GM04504 (cell line): ENCODE results near the gene ERN2.

Source experiments
- DNase-seq: peaks from one replicate; pipeline ENCODE4 v3.0.0-alpha.2; 2012; ENCODE audit warnings: low read depth

Gene ERN2

DNA sequence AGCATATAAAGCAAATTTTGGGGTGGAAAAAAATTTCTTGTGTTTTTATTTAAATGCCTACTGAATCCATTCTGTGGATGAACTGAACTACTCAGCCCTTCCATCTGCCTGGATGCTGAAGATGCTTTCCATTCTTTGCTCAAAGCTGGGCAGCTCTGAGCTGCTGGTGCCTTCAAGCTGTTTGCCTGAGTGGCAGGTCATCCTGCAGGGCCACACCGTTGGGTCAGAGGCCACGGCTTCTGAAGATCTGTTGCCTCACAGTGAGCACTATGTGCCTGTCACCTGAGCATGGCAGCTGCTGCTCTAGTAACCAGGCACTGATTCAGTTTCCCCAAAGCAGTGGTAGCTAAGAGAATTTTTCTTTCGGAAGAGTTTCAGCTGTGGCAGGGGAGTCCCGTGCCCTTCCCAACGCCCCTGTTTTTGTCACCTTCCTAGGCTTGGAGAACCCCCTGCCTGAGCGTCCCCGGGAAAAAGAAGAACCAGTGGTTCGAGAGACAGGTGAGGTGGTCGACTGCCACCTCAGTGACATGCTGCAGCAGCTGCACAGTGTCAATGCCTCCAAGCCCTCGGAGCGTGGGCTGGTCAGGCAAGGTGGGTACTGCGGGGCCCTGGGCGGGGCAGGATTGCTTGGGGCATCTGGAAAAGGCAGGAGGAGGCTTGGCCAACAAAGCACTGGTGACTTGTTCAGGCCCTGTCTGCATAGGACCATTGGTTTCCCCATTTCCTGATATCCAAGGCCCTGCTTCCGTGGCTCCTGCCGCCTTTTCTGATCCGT, 25.8 kb downstream of the ERN2 start:
- no peak for DNase-seq

DNA sequence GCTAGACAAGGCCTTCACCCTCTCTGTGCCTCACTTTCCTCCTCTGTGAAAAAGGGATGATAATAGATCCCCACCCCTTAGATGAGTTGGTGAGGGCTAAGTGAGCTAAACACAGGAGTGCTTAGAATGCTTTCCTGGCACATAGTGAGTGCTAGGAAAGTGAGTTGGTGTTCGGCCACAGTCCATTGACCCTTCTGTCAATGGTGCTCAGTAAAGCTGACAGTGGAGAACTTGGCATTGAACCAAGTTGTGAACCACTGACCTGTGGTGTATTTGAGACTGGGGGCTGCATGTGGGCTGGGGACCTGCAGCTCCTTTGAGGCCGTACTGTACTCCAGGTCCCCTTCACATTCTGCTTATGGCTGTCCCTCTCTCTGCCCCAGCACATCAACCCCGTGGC, 29.5 kb downstream of the ERN2 start:
- no peak for DNase-seq

DNA sequence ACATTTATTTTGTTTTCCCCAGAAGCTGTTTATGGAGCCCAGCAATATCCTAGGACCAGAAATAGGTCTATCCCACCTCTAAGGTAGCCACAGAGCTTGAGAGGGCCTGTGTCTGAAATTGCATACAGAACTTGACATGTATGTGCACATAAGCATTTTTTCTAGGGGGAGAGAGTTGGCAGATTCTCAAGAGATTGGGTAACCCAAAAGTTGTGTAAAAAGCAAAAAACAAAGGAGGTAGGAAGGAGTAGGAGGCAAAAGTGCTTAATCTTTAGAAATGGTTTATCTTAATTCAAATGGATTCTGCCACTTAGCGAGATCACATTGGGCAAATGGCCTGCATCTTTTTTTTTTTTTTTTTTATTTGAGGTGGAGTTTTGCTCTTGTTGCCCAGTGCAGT, 30.8 kb downstream of the ERN2 start:
- DNase-seq, result no peak

DNA sequence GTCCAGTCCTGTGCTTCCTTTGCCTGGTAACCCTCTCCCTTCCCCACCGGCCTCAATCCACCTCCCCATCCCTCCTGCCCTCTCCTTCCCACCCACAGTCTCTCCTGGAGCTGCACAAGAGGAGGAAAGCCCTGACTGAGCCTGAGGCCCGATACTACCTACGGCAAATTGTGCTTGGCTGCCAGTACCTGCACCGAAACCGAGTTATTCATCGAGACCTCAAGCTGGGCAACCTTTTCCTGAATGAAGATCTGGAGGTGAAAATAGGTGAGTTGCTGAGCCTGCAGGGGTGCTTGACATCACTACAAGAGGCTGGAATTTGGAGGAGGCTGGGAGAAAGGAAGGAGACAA, 33.1 kb downstream of the ERN2 start:
- no peak for DNase-seq

DNA sequence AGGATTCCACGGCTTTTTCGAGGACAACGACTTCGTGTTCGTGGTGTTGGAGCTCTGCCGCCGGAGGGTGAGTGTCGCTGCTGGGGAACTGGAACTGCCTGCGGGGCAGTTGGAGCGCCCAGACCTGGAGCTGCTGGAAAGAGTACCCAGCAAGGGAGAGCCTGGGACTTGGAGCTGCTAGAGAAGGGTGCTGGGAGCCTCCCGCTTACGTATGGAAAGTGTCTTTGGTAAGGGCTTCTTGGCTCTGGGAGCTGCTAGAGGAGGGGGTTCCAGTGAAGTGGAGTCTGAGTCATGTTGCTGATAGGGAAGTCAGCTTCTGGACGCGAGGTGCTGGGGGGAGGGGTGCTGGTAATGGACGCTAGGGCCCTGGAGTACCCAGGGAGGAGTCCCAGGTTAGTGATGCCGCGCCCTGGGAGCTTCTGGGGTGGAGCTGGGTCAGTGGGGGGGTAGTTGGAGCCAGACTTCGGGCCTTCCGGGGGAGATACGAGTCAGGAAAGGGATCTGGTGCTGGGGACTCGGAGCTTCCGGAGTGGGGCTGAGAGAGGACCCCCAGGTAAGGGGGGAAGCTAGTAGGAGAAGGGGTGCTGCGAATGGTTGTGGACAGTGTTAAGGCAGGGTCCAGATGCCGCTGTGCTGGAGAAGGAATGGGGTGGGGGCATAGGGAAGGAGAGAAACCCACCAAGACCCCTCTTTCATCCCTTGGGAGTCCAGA, 33.6 kb downstream of the ERN2 start:
- no peak for DNase-seq

DNA sequence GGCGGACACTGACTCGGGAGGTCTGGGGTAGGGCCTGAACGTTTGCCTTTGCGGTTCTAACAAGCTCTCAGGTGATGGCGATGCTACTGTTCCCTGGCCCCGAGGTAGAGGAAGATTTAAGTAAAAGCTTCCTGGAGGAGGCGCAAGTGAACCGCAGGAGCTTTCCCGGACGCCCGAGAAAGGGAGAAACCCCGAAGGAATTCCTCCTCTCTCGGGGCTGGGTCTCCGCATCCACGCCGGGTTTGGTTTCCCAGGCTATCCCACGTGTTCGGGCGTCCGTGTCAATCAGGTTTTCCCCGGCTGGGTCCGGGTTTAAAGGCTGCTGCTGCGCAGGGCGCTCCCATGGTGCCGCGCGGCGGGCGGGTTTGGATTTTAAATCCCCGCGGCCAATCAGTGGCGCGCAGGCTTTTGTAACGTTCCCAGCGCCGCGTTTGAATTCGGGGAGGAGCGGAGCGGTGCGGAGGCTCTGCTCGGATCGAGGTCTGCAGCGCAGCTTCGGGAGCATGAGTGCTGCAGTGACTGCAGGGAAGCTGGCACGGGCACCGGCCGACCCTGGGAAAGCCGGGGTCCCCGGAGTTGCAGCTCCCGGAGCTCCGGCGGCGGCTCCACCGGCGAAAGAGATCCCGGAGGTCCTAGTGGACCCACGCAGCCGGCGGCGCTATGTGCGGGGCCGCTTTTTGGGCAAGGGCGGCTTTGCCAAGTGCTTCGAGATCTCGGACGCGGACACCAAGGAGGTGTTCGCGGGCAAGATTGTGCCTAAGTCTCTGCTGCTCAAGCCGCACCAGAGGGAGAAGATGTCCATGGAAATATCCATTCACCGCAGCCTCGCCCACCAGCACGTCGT, 34.4 kb downstream of the ERN2 start, which contains the start of gene PLK1:
TSS of gene PLK1 (plus strand) at position 460 of the 844 bp plus-strand sequence. CDS start at position 504, 44 bp downstream.
- DNase-seq, result peak; percentile 58

DNA sequence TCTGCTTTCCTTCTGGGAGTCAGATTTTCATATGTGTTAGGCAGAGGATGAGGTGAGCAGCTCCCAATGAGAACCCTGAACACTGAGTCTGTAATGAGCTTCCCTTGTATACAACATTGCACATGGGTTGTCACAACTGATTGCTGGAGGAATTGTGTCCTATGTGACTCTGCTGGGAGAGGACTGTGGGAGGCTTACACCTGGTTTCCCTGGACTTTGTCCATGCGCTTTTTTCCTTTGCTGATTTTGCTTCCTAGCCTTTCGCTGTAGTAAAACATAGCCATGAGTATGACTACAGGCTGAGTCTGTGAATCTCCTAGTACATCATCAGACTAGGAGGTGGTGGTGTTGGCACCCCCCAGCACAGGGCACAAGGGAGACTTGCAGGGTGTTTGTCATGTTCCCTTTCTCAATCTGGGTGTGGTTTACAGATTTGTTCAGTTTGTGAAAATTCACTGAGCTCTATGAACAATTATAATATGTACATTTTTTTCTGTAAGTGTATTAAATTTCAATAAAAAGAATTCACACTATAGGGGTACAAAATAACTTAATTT, 36.0 kb downstream of the ERN2 start:
- DNase-seq, result no peak

DNA sequence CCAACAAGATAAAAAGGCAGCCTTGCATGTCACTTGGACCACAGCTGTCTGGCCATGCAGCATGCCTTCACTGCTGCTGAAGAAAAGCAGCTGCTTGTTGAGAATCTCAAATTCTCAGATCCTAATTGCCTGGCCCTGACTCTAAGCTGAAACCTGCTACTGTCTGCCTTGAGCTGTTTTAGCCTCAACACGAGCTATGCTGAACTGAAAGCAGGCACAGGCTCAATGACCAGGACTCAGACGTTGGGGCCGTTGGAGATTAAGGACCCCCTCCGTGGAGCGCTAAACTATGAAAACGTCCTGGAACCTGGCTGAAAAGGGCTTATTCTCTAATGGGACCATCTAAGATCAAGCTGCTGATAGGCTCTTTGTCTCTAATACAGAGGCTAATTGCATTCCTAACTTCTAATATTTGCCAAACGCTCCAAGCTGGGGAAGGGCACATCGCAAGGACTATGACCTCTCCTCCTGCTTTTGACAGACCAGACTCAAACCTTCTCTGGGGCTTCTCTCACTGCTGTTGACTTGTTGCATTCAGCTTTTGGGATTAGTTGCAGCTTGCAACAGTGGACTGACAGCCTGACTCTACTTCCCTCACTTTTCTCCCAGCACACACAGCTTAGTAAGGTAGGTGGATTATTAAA, 38.9 kb downstream of the ERN2 start:
- no peak for DNase-seq

DNA sequence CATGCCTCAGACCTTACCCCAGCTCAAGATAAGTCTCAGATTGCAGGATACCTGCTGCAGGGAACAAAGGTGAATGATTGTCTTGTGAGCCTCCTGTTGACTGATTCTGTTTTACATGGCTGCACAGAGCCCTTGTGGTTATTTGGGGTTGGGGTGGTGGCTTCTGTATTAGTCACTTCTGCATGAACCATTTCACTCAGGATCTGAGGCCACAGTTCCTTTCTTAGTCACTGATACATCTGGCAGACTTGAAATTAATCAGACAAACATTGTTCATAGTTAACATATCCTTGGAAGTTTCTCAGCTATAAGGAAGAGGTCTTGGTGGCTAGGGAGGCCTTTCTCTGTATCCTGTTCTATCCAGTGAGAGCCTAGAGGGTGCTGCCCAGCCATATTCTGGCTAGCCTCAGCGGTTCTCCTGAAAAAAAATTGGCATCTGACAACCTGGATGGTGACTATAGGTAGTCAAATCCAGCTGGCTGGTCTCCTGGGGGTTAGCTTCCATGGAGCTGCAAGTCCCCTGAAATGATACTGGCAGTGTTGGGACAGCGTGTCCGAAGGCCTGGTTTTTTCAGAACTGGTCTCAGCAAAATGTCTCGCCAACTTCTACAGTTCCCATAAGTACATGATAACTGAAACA, 42.8 kb downstream of the ERN2 start:
- peak; percentile 72 for DNase-seq

DNA sequence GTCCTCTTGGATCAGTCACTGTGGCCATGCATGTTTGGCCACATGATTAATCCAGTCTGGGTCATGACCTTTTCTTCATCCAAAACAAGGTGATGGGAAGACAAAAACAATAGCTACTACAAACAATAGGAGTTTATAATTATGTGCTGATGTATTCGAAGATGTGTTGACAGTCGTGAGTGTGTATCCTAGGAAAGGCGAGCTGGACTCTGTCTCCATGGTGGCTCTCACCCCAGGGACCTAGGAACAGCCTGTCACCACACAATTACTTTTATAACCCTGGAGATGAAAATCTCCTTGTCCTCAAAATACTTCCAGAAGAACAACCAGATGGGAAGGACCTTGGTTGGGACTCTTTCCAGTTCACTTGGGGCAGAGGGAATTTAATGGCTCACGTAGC, 44.1 kb downstream of the ERN2 start:
- no peak for DNase-seq

DNA sequence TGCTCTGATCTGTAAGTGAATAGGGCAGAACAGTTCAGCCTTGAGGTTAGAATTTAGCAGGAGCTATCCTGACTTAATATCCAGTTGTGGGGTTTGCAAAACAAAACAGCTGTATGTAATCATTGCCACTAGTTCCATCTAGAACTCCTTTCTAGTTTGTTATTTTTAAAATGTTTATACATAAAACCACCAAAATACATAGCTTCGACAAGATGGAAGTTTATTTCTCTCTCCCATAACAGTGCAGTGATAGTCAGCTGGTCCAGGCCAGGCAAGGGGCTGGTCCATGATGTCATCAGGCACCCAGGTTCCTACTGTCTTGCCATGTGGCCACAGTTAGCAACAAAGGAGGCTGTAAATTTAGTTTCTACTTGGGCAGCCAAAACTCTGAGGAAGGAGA, 44.8 kb downstream of the ERN2 start:
- DNase-seq, result no peak

DNA sequence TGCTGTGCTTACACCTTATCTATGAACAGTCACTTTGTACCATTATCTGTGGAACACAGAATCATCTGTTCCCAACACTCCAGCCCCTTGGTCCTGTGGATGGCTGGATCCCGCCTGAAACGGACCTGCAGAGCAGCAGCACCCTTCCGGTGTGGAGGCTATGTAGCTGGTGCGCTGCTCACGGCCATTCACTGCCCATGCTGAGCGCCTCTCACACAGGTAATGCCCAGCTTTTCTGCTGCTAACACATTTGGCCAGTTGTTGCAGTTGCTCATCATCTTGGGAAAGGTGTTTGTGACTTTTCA, 45.7 kb downstream of the ERN2 start:
- DNase-seq, result no peak

DNA sequence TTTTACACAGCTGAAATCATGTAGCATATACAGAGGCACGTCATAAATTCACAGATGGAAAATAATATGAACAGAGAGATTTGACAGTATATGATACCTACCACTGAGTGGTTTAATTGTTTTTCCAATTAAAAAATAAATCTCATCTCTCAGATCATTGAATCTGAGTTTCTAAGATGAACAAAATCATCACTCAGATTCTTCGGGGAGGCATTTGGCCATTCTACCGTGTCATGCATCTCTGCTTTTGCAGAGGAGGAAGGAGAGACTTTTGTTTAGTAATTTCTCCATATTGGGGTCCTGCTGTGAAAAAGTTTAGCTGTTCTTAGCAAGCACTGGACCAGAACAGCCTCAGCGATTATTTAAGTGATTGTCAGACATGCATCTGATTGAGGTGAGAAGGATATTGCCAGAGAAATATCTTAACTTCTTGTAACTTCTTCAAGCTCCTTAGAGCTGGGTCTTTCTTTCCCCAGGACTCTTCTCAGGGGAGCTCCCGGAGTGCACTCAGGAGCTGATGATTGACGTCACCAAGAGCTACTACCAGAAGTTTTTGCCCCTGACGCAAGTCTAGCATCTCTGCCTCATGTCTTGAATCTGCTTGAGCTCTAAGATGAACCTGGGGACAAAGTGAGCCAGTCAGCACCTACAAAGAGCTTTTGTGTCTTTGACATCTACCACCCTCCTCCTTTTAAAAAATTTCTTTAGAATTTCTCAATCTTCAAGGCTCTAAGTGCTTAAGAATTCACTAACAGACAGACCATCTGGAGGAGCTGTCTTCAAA, 46.3 kb downstream of the ERN2 start:
- DNase-seq, result no peak

DNA sequence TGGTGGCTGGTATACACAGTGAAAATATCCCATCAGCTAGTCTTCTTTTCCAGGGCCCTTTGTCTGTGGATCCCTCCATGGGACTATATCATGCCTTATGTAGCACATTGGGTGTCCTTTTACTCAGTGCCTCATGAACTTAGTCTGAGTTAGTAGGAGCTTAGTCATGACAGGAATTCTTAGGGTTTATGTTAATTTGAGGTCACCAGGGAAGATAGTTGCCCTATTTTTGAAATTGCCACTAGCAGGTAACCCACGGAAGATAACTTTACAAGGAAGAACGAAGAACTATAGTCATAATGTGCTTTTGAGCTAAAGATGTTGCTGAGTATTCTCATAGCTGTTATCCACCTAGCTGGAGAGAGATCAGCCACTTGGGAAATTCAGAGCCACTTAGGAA, 49.1 kb downstream of the ERN2 start:
- no peak for DNase-seq

DNA sequence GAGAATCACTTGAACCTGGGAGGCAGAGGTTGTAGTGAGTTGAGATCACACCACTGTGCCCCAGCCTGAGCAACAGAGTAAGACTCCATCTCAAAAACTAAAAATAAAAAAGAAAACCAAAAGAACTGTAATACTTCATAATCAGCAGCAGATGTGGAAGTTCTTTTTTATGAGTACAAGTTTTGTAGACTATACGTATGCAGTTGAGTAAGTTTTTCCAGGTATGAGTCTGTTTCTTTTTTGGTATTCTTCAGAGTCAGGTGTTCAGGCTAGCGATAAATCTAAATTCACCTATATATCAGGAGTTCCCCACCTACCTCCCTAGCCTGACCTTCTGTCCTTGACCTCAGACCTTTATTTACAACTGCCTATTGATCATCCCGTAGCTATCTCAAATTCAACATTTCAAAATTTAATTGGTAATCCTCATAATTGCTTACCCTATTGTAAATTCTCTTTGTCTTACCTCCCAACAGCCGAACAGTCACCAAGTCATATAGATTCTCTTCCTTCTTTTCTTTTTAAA, 61.0 kb downstream of the ERN2 start:
- no peak for DNase-seq

DNA sequence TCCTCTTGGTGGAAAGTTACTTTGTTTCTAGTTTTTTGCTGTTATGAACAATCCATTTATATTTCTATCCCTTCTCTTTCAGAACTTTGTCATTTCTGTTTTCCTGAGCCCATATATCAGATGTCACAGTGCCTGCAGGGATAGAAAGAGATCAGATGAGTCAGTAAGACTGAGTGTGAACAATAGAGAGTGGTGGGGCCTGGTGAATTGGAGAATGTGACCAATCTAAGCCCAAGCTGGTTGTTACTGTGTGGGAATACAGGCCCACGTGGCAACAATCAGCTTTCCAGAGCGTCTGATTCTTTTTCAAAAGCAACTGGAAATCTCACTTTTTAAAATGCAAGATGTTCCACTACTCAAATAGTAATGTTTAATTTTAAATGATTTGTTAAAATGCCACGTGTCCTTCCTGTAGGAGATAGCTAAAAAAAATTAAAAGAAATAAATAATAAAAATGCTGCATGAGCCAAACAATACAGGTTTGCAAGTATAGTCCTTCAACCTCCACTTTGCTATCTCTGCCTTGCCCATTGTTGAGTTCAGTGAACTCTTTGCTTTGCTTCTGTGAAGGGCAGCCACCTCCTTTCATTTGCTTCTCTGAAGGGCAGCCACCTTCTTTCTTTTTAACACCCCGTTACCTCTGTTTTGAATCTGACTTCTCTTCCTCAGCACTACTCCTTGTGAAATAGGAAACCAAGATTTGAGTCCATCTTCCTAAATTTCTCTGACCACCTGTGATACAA, 62.2 kb downstream of the ERN2 start:
- no peak for DNase-seq

DNA sequence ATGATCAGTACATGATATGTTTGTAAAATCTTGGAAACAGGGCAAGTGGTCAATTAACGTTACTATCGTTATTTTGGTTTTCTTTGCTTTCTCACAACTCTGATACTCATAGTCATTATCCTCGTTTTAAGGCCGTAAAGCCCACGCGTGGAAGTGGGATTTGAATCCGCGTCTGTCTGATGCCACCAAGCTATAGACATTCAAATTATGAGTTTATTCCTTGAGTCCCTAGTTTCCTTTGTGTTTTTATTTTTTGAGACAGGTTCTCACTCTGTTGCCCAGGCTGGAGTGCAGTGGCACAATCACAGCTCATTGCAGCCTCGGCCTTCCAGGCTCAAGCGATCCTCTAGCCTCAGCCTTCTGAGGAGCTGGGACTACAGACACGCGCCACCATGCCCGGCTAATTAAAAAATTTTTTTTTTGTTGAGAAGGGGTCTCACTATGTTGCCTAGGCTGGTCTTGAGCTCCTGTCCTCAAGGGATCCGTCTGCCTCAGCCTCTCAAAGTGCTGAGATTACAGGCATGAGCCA, 70.7 kb downstream of the ERN2 start:
- DNase-seq, result no peak

DNA sequence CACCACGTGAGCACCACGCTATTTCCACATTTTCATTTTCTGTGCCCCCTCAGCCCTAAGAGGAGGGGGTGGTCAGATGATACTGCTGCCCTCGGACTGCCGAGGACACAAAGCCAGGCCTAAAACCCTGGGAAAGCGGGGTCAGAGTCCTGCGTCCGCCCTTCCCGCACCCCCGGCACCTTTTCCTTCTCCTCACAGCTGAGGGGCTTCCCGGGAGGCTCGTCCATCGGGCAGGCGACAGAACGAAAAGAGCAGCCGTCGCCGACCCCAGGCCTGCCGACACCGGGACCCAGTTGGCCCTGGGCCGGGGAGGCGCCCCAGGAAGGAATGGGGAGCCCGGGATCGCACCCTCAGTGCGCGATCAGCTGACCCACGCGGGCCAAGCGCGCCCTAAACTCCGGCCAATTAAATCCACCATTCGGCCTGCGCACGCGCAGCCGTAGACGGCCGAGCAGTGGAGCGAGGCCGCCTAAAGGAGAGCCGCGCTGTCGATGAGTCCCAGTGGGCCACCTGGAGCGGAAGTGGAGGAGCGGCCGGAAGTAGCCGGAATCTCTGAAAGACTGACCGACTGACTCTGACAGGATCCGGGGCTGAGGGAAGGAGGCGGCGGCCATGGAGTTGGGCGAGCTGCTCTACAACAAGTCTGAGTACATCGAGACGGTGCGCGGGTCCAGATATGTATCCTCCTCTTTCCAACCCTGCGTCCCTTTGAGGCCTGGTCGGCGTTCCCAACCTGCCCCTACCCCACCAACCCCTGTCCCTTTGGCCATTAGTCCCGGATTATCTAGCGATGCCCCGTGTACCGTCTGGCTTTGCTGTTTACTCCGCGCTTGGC, 71.9 kb downstream of the ERN2 start, which contains the start of the genes DCTN5 and PALB2:
TSS of gene DCTN5 (plus strand) at position 536 of the 835 bp plus-strand sequence. CDS start at position 613, 77 bp downstream.
TSS of gene PALB2 (minus strand) at position 380 of the 835 bp plus-strand sequence. CDS start at position 227, 153 bp downstream.
- peak; percentile 85 for DNase-seq

DNA sequence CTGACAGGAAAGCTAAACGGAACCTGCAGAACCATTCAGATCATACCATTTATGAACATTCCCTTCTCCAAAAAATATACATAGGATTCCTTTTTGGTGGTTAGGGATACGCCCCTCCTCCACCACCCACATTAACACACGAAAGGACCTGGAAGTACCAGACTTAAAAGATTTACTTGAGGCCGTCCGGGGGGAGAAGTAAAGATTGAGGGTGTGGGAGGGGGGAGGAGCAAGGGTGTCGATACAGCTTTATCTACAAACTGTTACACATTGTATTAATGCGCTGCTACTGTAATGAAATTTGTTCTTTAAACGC, 72.4 kb downstream of the ERN2 start:
- DNase-seq, result no peak
